ENCODE data around the gene FOSL1.

GRCh38 chr11:65916391-65916790 lies 16.2 kb upstream of the FOSL1 start:
- TF ChIP-seq CTCF (IDR thresholded peaks at IDR 0.05) (no peak), POLR2A (IDR thresholded peaks at IDR 0.05) (no peak)
